HL-60/S4 treated with retinoic acid at 250 ng/mL for 4 days and 3 days (cell line): Measurements from ENCODE around the gene GDPD5.

ENCODE experiments used
- in situ Hi-C: fragments of 300-500 bp; cut with MboI; formaldehyde crosslinking; loops from 2 replicates; pipeline ENCODE4 v1.7.0; 2022; ENCODE audit warnings: low sequenced_read_pairs

GDPD5 gene

DNA sequence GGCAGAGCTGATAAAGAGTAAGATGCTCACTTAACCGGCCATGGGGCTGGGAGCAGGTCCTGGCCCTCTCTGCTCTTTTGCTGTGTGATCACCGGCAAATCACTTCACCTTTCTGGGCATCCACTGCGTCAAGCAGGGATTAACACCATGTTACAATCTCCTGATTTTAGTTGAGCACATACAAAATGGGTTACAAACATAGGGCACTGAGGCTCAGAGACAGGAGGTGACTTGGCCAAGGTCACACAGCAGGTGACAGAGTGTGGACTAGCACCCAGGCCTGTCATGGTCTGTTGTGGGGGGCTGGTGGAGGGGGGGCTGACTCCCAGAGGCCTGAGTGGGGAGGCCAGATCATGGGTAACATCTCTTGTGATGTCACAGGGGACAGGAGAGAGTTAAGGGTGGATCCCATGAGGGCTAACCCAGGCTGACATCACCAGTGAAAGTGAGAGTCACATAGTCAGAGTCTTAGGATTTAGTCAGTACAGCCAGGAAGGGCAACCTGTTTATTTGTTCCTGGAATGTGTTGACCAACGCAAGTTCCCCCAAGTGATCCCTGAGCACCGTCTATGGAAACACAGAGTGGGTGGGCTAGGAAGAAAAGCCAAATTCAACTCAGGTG is 27.8 kb downstream of the GDPD5 start:
- in situ Hi-C loops, result no loop called here

- in situ Hi-C loops, result no loop called here
Observed at GRCh38 chr11:75496305-75496752, 29.4 kb downstream of the GDPD5 start.

GRCh38 chr11:75495749-75496304 is 29.9 kb downstream of the GDPD5 start:
- in situ Hi-C loops, result no loop called here

DNA sequence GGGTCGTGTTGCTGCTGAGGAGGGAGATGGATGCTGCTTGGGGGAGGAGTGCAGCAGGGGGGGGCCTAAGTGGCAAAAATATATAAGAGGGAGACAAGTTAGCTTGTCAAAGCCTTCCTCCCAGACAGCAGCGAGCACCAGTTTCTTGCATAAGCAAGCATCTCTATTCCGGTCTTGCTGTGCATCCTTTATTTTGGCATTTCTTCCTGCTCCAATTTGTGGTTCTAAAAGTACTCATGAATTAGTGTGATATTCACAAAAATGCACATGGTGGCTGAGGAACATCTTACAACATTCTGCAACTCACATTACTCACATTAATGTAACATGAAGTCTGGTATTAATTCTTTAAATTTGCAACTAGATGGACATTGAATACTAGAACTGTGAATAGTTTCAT is 32.1 kb downstream of the GDPD5 start:
- in situ Hi-C loops, result no loop called here

DNA sequence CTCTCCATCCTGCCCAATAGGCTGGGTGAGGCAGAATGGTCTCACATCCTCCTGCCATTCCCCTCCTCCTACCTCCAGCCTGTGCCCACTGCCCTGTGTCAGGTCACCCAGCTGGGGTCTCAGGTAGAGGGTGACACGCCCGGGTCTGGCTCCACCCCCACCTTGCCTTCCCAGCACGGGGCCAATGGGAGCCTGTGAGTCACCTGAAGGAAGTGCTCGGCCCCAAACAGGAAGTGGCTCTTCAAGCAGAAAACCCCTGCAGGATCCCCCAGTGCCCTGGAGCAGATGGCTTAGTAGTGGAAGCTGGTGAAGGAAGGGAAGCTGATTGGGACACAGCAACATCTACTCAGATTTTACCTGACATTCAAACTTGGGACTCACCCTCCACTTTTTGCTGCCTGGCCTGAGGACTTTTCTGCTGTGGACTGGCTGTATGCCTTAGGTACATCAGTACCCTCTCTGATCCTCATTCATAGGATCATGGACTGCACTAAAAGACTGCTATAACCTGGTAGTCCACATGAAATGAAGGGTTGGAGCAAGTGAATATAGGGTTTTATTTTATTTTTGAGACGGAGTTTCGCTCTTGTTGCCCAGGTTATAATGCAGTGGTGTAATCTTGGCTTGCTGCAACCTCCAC is 33.4 kb downstream of the GDPD5 start:
- in situ Hi-C loops, result no loop called here

GRCh38 chr11:75491465-75491864 is 34.3 kb downstream of the GDPD5 start:
- in situ Hi-C loops, result no loop called here

- in situ Hi-C loops, result no loop called here
Observed at GRCh38 chr11:75490221-75491181, 35.2 kb downstream of the GDPD5 start.

- in situ Hi-C loops, result no loop called here
Observed at GRCh38 chr11:75487365-75487764, 38.4 kb downstream of the GDPD5 start.

DNA sequence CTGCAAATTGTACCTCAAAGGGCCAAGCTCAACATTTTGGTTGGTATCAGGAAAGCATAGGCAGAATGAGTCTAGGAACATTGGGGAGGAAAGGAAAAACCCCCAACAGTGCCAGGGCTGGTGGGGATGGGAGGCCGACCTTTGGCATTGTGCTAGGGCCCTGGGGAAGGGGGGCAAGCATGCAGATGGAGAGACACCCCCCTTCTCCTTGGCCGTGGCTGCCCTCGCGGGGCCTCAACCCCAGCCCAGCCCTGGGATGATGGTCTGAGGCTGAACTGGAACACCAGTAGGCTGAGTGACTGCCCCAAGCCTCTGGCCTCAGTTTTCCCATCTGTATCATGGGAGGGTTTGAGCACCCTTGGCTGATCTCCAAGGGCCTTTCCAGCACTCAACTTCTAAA is 40.0 kb downstream of the GDPD5 start:
- in situ Hi-C loops, result no loop called here

- in situ Hi-C loops, result no loop called here
Observed at GRCh38 chr11:75482931-75483469, 42.7 kb downstream of the GDPD5 start.

DNA sequence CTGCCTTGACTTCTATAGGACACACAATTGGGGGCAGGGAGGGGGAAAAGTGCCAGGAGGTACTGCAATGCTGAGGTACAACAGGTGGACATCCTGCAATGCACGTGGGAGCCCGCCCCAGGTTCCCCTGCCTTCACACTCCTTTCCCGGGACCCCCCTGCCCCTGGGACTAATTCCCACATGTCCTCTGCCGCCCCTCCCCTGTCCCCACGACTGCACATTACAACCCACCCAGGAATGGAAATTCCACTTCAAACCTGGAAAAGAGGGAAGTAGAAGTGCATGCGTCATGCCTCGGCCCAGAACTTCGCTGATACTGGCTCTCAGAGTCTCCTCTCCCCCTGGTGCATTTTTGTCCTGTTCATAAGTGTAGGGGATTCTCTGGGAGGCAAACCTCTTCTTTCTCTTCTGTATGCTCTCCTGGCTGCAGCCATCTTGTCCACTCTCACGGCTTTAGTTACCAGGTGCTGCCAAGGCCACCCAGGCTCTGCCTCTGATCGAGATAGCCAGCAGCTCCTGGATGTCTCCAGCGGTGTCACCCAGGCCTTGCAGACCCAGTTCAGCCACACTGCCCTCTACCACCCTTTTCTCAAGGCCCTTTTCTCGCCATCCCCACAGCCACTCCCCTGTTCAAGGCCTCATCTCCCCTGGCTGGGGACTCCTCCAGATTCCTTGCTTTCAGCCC is 43.7 kb downstream of the GDPD5 start:
- in situ Hi-C loops, result no loop called here

GRCh38 chr11:75481223-75481921 is 44.4 kb downstream of the GDPD5 start:
- in situ Hi-C loops, result no loop called here

GRCh38 chr11:75480185-75481175 is 45.3 kb downstream of the GDPD5 start:
- in situ Hi-C loops, result no loop called here

DNA sequence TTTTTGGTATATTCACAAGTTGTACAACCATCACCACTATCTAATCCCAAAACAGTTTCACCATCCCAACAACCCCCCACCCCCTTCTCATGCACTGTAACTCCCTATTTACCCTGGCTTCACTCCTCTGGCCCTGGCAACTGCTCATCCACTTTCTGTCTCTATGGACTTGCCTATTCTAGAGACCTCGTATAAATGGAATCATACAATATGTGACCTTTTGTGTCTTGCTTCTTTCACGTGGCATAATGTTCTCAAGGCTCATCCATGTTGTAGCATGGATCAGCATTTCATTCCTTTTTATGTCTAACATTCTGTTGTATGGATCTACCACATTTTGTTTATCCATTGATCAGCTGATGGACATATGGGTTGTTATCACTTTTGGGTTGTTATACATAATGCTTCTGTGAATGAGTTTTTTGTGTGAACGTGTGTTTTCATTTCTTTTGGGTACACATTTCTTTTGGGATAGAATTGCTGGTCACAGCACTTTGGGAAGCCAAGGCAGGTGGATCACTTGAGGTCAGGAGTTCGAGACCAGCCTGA is 46.1 kb downstream of the GDPD5 start:
- in situ Hi-C loops, result no loop called here

DNA sequence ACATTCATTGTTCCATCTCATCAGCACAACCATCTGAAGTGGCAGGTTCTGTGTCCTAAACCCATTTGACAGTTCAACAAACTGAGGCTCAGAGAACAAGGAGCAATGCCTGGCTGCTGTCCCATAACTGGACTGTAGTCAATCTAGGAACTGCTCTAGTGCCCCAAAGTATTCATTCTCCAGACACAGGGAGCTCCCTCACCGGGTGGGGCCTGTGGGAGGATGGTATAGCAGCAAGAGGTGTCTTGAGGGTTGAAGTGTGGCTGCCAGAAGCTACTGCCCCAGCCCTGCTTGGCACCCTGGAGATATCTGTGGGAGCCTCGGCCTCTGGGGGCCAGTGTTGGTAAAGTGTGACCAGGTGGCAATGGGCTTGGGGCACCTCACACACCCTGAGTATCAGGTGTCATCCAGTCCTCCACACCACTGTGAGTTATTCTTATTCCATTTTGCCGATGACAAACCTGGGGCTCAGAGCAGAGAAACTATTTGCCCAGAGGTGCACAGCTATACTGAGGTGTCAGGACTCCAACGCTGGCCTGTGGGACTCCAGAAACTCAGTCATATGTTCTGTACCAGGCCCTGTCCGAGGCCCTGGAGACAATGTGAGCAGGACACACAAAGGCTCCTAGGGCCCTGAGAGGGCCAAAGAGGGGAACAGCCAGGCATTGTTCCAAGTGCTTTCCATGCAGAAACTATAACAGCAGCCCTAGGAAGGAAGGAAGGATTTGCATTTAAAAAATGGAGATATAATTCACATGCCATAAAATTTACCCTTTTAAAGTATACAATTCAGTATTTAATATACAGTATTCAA is 46.8 kb downstream of the GDPD5 start:
- in situ Hi-C loops, result no loop called here

- in situ Hi-C loops, result no loop called here
Observed at GRCh38 chr11:75477614-75477935, 48.2 kb downstream of the GDPD5 start.

- in situ Hi-C loops, result no loop called here
Observed at GRCh38 chr11:75476739-75477613, 48.8 kb downstream of the GDPD5 start.
